OCI-M1 (cell line): Measurements from ENCODE around the gene GPR22.
A peak's percentile ranks its signal among the peaks of the same experiment; 100 is the strongest.

ENCODE experiments used
- DNase-seq: peaks from one replicate; lab custom pipeline; 2025; lab: John Stamatoyannopoulos, UW

The GPR22 gene, protein sequence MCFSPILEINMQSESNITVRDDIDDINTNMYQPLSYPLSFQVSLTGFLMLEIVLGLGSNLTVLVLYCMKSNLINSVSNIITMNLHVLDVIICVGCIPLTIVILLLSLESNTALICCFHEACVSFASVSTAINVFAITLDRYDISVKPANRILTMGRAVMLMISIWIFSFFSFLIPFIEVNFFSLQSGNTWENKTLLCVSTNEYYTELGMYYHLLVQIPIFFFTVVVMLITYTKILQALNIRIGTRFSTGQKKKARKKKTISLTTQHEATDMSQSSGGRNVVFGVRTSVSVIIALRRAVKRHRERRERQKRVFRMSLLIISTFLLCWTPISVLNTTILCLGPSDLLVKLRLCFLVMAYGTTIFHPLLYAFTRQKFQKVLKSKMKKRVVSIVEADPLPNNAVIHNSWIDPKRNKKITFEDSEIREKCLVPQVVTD

DNA sequence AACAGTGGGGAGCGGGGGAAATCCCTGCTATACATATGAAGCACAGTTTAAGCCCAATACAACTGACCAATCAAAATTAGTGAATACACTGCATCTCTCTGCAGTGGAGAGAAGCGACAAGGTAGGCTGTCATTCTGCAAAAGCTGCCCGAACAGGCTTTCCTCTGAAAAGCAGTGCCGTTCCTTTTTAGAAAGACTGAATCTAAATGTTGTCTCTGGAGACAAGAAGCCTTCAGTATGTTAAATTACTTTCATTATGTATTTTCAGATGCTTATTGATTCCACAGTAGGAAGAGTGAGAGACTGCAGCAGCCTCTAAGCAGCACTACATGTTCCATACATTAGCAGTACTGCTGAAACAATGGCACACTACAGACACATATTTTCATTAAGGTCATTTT lies at the start of gene GPR22:
TSS of gene GPR22 (plus strand) at position 129 of the 400 bp plus-strand sequence. CDS start 4,004 bp downstream, outside the sequence.
- peak; percentile 19 for DNase-seq

GRCh38 chr7:107427462-107427861 lies 42.4 kb upstream of the GPR22 start:
- no peak for DNase-seq

DNA sequence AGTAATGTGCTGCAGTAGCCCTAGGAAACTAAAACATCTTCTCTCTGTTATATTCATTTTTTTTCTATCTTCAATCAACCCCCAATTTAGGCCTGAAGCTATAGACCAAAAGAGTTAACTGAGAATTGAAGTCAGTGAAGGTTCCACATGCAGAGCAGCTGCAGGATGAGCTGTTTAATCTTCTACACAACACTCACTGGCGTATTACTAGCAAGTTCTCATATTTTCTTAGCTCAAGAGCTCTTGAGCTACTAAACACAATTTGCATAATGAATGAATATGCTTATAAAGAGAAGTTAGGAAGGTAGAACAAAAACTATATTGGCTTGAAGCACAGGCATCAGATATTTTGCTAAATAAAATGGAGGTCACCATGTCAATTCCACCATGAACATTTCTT lies 41.2 kb upstream of the GPR22 start:
- DNase-seq: no peak

DNA sequence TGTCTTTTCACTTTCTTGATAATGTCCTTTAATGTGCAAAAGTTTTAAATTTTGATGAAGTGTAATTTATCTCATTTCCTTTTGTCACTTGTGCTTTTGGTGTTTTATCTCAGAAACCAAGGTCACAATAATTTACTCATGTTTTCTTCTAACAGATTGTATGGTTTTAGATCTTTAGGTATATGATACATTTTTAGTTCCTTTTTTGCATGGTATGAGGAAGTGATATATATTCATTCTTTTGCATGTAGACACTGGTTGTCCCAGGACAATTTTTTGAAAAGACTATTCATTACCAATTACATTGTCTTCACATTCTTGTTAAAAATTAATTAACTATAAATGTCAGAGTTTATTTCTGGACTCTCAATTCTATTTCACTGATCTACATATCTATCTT lies 39.8 kb upstream of the GPR22 start:
- DNase-seq: no peak

GRCh38 chr7:107432261-107432660 lies 37.6 kb upstream of the GPR22 start:
- DNase-seq: no peak

- DNase-seq: no peak
Measured at GRCh38 chr7:107435749-107436148, 34.1 kb upstream of the GPR22 start.

GRCh38 chr7:107439025-107439424 lies 30.8 kb upstream of the GPR22 start:
- no peak for DNase-seq

DNA sequence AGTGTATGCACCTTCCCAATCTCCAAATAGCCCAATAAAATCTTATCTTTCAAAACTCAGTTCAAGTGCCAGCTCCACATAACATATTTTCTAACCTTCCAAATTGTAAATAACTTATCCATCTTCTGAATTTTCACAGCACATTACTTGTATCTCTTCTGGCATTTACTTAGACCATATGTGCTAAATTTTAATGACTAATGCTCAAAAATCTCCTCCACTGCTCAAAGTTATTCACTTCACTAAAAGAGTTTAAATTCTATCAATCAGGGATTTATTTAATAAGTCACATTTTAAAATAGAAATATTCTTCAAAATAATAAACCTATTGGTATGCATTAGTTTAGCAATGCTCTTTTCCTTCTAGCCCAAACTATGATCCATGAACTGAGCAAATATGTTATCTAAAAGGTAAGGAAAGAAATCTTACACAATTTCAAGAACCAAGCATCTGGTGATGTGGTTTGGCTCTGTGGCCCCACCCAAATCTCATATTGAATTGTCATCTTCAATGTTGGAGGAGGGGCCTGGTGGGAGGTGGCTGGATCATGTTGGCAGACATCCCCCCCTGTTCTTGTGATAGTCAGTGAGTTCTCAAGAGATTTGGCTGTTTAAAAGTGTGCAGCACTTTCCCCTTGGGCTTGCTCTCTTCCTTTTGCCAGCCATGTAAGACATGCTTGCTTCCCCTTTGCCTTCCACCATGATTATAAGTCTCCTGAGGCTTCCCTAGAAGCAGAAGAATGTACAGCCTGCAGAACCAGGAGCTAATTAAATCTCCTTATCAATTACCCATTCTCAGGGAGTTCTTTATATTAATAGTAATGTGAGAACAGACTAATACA lies 28.1 kb upstream of the GPR22 start:
- DNase-seq: no peak

DNA sequence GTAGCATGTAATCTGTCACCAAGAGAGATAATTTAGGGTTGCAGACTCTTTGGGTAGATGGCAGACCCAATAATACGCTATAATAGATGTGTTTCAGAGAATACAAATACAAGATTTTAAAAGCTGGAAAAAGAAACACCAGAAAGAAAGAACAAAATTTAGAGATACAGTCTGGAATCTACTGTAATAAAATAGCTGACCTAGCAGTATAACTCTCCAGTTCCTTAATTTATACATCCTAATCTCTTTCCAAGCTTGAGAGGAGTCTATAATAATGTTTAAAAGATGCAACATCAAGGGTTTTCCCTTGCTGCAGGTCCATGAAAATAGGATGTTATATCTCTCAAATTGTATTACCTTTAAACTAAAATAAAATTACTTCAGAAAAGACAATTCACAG lies 27.2 kb upstream of the GPR22 start:
- DNase-seq: no peak

DNA sequence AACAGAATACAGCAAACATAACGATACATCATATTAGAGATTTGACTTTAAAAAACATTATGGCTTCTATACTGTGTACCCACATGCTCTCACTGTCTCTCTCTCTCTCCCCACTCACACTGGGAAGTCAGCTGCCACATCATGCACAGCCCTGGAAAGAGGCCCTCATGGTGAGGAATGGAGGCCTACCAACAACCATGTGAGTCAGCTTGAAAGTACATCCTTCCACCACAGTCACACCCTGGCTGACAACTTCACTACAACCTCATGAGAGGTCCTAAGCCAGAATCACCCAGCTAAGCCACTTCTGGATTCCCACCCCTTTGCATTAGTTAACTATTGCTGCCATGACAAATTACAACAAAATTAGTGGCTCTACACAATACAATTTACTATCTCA lies 23.3 kb upstream of the GPR22 start:
- DNase-seq: no peak

DNA sequence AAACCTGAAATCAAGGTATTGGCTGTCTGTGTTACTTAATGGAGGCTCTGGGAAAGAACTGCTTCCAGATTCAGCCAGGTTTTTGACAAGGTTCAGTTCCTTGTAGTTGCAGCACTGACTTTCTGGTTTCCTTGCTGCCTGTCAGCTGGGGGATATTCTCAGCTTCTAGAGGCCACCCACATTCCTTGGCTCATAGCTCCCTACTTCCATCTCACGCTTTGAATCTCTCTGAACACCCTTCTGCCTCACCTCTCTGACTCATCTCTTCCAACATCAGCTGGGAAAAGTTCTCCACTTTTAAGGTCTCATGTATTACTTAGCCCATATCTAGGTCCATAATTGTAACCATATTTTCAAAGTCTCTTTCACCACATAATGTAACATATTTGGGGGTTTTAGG lies 22.9 kb upstream of the GPR22 start:
- DNase-seq: no peak

DNA sequence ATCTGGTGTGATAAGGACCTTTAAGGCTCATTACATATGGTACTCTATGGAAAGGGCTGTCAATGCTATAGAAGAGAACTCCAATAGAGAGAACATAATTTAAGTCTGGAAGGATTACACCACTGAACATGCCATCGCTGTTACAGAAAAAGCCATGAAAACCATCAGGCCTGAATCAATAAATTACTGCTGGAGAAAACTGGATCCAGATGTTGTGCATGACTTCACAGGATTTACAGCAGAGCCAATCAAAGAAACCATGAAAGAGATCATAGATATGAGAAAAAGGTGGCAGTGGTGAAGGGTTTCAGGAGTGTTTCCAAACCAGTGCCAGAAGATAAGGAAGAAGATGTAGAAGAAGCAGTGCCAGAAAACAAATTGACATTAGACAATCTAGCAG lies 18.9 kb upstream of the GPR22 start:
- no peak for DNase-seq

DNA sequence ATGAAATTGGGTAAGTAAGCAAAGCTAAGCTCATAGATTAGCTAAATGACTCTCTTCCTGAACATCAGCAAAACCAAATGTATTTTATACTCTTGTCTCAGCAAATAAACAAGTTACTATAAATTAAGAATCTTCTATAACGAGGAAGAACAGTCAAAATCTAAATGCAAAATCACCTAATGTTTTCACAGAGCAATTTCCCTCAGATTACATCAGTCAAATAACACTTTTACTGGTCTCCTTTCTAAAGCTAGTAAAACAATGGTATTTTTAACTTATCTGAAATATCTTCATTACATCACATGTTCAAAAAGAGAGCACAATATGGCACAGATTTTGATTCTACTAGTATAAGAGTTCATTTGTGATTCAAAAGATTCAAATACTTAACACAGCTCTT lies 16.5 kb upstream of the GPR22 start:
- DNase-seq: no peak

DNA sequence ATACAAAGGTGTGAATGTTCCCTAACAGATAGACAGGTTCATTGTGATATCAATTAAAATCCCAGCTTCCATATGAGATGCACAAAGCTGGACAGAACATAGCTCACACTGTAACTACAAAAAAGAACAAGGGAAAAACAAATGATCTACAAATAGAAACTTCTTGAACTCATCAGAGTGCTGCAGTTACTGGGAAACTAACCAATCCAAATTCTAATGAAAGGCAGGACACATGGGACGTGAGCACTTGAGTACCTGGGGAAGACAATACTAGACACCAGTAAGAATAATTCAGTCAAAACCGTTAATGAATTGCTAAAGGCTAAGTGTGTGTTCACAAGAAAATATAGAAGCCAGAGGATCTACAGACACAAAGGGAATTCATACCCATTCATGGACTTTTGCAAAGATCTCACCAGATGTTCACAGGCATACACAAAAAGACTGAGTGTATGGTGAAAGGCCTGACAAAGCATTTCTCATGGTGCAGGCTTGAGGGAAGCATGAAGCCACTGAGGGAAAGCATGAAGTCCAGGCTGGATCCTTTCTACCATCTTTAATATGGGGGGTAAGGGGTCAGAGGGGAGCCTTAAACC lies 7.8 kb upstream of the GPR22 start:
- no peak for DNase-seq

- DNase-seq: peak; percentile 71
Measured at GRCh38 chr7:107463139-107464078, 6.4 kb upstream of the GPR22 start.

GRCh38 chr7:107464666-107465226 lies 5.1 kb upstream of the GPR22 start:
- DNase-seq: no peak

DNA sequence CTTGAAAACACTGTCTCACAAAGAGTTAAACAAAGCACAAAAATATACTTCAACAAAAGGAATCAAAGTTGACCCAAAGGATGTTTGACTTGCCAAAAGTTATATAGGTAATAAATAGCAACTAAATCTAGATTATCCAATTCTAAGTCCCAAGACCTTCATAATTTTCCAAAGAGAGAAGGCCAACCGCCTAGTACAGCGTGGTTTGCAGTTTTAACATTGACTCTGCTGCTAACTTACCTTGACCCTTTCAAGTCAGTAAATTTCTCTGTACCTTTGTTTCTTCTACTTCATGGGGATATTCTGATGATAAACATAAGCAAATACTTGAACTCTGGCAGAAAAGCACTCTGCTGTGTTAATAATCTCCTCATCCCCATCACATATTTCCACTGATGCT lies 1.9 kb upstream of the GPR22 start:
- DNase-seq: no peak

GRCh38 chr7:107468824-107469223 lies 1.0 kb upstream of the GPR22 start:
- no peak for DNase-seq

DNA sequence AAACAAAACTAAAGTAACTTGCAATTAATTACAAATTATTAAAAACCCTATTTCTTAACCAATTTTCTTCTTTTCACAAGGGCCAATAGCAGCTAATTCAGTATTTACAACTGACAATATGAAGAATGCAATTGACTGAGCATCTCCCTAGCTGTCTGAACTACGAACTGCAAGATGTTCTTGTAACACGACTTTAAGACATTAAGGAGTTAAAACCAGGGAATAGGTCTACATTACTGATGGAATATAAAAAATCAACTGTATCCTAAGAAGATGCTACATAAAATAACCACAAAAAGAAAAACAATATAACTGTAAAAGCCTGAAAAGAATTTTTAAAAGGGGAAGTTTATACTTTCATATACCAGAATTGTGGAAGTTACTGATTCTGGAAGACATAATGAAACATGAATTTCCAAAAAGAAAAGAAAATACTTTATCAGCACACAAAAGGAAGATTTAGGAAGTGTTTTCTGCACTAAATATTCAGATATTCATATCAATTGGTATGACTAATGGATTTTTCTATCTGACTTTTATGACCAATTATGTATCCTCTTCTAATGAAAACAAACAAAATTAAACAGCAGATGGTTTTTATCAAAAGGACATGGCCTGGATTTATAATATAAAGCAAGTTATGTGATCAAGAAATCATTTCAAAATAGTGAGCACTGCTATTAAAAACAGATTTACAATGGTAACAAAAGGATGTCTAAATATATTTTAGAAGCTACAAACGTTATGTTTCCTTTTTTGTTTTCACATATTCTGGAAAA lies 1.6 kb downstream of the GPR22 start:
- peak; percentile 32 for DNase-seq

DNA sequence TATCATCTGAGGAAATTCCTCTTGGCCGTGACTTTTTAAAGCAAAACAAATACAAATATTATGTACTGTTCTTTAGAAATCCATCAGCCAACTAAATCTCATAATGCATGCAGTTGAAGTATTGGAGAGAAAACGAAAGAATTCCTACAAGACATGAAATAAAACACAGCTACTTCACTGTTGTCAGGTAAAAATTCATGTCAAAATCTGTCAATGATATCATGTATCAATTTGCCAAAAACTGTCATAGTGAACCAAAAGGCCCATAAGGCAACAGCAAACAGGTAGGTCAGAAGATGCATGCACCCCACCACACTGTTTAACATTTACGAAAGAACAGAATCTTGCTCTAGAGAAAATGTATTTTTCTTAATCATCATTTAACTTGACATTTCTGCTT lies 2.3 kb downstream of the GPR22 start:
- no peak for DNase-seq

GRCh38 chr7:107474104-107474521 lies 4.3 kb downstream of the GPR22 start:
- peak; percentile 29 for DNase-seq
